GM21423 (cell line): Measurements from ENCODE around the gene EHD2.
"Not testable (repeated sequence)": the region's sequence is repeated elsewhere in the genome, so short reads cannot be mapped to it uniquely, and the experiment has no call there.

Experiments used
- ATAC-seq: cut with Tn5 transposase; IDR thresholded peaks from one replicate; pipeline ENCODE4 v1.9.1; 2021; ENCODE audit warnings: mild to moderate bottlenecking, moderate library complexity; ENCODE audit not compliant: unreplicated experiment

EHD2 gene

GRCh38 chr19:47713046-47714021 lies at the start of gene EHD2:
Gene EHD2, plus strand, starts transcription at chr19:47713422. Its CDS starts 3,191 bp downstream, at chr19:47716613.
- ATAC-seq, result no peak

- no peak for ATAC-seq
Measured at GRCh38 chr19:47663435-47663910, 49.7 kb upstream of the EHD2 start.

GRCh38 chr19:47663911-47664771 lies 49.1 kb upstream of the EHD2 start:
- no peak for ATAC-seq

GRCh38 chr19:47668556-47668955 lies 44.7 kb upstream of the EHD2 start:
- ATAC-seq, result not testable (repeated sequence)

GRCh38 chr19:47670736-47671135 lies 42.5 kb upstream of the EHD2 start:
- ATAC-seq, result no peak

- ATAC-seq, result no peak
Measured at GRCh38 chr19:47671499-47671898, 41.7 kb upstream of the EHD2 start.

- no peak for ATAC-seq
Measured at GRCh38 chr19:47673426-47673825, 39.8 kb upstream of the EHD2 start.

- no peak for ATAC-seq
Measured at GRCh38 chr19:47674548-47674947, 38.7 kb upstream of the EHD2 start.

- no peak for ATAC-seq
Measured at GRCh38 chr19:47675271-47675670, 38.0 kb upstream of the EHD2 start.

- ATAC-seq, result no peak
Measured at GRCh38 chr19:47675859-47676258, 37.4 kb upstream of the EHD2 start.

- ATAC-seq, result no peak
Measured at GRCh38 chr19:47676811-47677210, 36.4 kb upstream of the EHD2 start.

GRCh38 chr19:47679251-47679900 lies 33.8 kb upstream of the EHD2 start:
- ATAC-seq, result no peak

- ATAC-seq, result no peak
Measured at GRCh38 chr19:47679922-47680857, 33.0 kb upstream of the EHD2 start.

GRCh38 chr19:47680858-47681332 lies 32.3 kb upstream of the EHD2 start:
- ATAC-seq, result no peak

GRCh38 chr19:47681388-47681787 lies 31.8 kb upstream of the EHD2 start:
- ATAC-seq, result no peak

GRCh38 chr19:47681936-47682335 lies 31.3 kb upstream of the EHD2 start:
- ATAC-seq, result no peak

- ATAC-seq, result no peak
Measured at GRCh38 chr19:47682939-47683338, 30.3 kb upstream of the EHD2 start.

- ATAC-seq, result no peak
Measured at GRCh38 chr19:47686679-47687450, 26.4 kb upstream of the EHD2 start.

- ATAC-seq, result no peak
Measured at GRCh38 chr19:47687906-47688305, 25.3 kb upstream of the EHD2 start.
